Chondrocyte (in vitro differentiated cells): ENCODE results near the gene ELP5. TPM values are rescaled to one million over a fixed set of nuclear protein-coding genes. Genes with fewer than 3 reads are reported as not detected.
A peak's percentile ranks its signal among the peaks of the same experiment; 100 is the strongest.

Experiments used
- DNase-seq: peaks from one replicate; pipeline ENCODE4 v3.0.0; 2021; ENCODE audit warnings: mixed read lengths, low spot score
- H3K27ac Mint-ChIP-seq: one replicate; pipeline ENCODE4 v1.8.0; 2021; ENCODE audit warnings: mild to moderate bottlenecking, moderate library complexity, mixed read lengths; ENCODE audit not compliant: unreplicated experiment
- H3K27me3 Mint-ChIP-seq: 2 replicates; pipeline ENCODE4 v1.8.0; 2021; ENCODE audit warnings: low read depth, mixed read lengths
- H3K36me3 Mint-ChIP-seq: 2 replicates; pipeline ENCODE4 v1.8.0; 2021; ENCODE audit warnings: low read depth, mixed read lengths
- H3K4me1 Mint-ChIP-seq: 2 replicates; pipeline ENCODE4 v1.8.0; 2021; ENCODE audit warnings: low read depth, mild to moderate bottlenecking, mixed read lengths
- H3K4me3 Mint-ChIP-seq: one replicate; pipeline ENCODE4 v1.8.0; 2021; ENCODE audit warnings: mild to moderate bottlenecking, moderate library complexity, mixed read lengths; ENCODE audit not compliant: unreplicated experiment
- H3K9me3 Mint-ChIP-seq: 2 replicates; pipeline ENCODE4 v1.8.0; 2021; ENCODE audit warnings: low read depth, mixed read lengths
- CTCF ChIP-seq: fragments of 200-600 bp; sonication (generic); IDR thresholded peaks from 2 replicates; pipeline ENCODE4 v1.5.0; 2021; ENCODE audit warnings: antibody characterized with exemption, mild to moderate bottlenecking, moderate library complexity
- total RNA-seq: library from RNA; stranded (reverse); gene quantifications from 3 replicates; pipeline ENCODE4 v1.2.1, GENCODE V29; 2021

ELP5 gene
- total RNA-seq, 1 donor from 2014 or later, result 24.9 TPM

GRCh38 chr17:7259555-7259889 is 7.5 kb downstream of the ELP5 start:
- H3K36me3 Mint-ChIP-seq, result peaks cover 22% of the 10 kb centered on the region
- no peaks in the 10 kb centered on the region for H3K9me3 Mint-ChIP-seq
- no peak for DNase-seq
- H3K27me3 Mint-ChIP-seq, result peaks cover 11% of the 10 kb centered on the region
- H3K4me1 Mint-ChIP-seq, result peaks cover 21% of the 10 kb centered on the region
- no peak overlapping the region for H3K27ac Mint-ChIP-seq
- TF ChIP-seq CTCF, result no peak
- no peak overlapping the region for H3K4me3 Mint-ChIP-seq

GRCh38 chr17:7260151-7260550 is 8.1 kb downstream of the ELP5 start:
- no peak overlapping the region for H3K27ac Mint-ChIP-seq
- H3K36me3 Mint-ChIP-seq, result peaks cover 19% of the 10 kb centered on the region
- DNase-seq, result no peak
- no peak for TF ChIP-seq CTCF
- no peak overlapping the region for H3K4me3 Mint-ChIP-seq
- peaks cover 22% of the 10 kb centered on the region for H3K4me1 Mint-ChIP-seq
- peaks cover 11% of the 10 kb centered on the region for H3K27me3 Mint-ChIP-seq
- H3K9me3 Mint-ChIP-seq, result no peaks in the 10 kb centered on the region

GRCh38 chr17:7260651-7261378 is 8.8 kb downstream of the ELP5 start:
- no peak for TF ChIP-seq CTCF
- DNase-seq, result no peak
- Mint-ChIP-seq H3K9me3 (no peaks in the 10 kb centered on the region), H3K27me3 (peaks cover 11% of the 10 kb centered on the region), H3K27ac (no peak overlapping the region), H3K36me3 (peaks cover 19% of the 10 kb centered on the region), H3K4me1 (peaks cover 22% of the 10 kb centered on the region), H3K4me3 (peak overlapping the region; percentile 61)

GRCh38 chr17:7261379-7262191 is 9.6 kb downstream of the ELP5 start:
- no peak for DNase-seq
- Mint-ChIP-seq H3K27ac (no peak overlapping the region), H3K27me3 (peaks cover 11% of the 10 kb centered on the region), H3K9me3 (no peaks in the 10 kb centered on the region), H3K36me3 (peaks cover 16% of the 10 kb centered on the region), H3K4me3 (peak overlapping the region; percentile 61), H3K4me1 (peaks cover 27% of the 10 kb centered on the region)
- TF ChIP-seq CTCF, result no peak

- DNase-seq, result no peak
- Mint-ChIP-seq H3K4me1 (peaks cover 30% of the 10 kb centered on the region), H3K4me3 (peak within 1 kb of the TSS; percentile 61), H3K9me3 (no peaks in the 10 kb centered on the region), H3K27ac (no peak within 1 kb of the TSS), H3K27me3 (peaks cover 11% of the 10 kb centered on the region), H3K36me3 (peaks cover 9% of the 10 kb centered on the region)
- TF ChIP-seq CTCF, result no peak
Measured at GRCh38 chr17:7262192-7262934, 10.3 kb downstream of the ELP5 start, which contains the start of gene CLDN7. TSS of gene CLDN7 (minus strand) at chr17:7262478. CDS start at chr17:7262043, 435 bp downstream.
